GM21447 (cell line): ENCODE data around the gene RP9.

Source experiments
- ATAC-seq: cut with Tn5 transposase; IDR thresholded peaks from one replicate; pipeline ENCODE4 v1.9.1; 2021; ENCODE audit not compliant: unreplicated experiment

Gene RP9

GRCh38 chr7:33066771-33067170, 42.4 kb downstream of the RP9 start:
- ATAC-seq, result no peak

GRCh38 chr7:33065981-33066380, 43.2 kb downstream of the RP9 start:
- ATAC-seq, result no peak

- ATAC-seq, result peak; percentile 94
Observed at GRCh38 chr7:33062782-33063443, 46.3 kb downstream of the RP9 start.

- peak; percentile 33 for ATAC-seq
Observed at GRCh38 chr7:33062023-33062781, 47.0 kb downstream of the RP9 start, which contains the start of gene NT5C3A. NT5C3A (minus strand) TSS chr7:33062776; CDS start chr7:33062705, 71 bp downstream.

DNA sequence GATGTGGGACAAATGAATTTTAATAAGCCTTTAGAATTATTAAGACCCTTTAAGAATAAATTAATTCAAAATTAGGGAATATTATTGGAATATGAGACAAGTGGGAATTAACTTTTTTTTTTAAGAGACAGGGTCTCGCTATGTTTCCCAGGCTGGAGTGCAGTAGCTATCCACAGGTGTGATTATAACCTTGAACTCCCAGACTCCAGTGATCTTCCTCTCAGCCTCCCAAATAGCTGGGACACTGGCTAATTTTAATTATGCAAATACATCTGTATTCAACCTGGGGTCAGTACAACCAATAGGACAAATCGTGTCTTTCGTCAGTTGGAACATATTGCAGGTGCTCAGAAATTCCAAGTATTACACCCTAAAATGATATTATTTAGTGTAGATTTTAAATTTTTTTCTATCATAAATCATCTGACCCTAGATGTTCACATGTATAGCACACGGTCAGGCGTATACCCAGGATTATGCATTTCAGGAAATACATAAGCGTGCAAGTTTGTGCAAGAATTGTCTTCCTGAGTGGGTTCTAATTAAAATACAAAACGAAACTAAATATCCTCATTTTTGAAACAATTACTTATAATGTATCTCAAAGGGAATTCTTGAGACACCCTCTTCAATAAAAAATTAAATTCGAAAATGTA, 47.8 kb downstream of the RP9 start:
- ATAC-seq, result no peak

DNA sequence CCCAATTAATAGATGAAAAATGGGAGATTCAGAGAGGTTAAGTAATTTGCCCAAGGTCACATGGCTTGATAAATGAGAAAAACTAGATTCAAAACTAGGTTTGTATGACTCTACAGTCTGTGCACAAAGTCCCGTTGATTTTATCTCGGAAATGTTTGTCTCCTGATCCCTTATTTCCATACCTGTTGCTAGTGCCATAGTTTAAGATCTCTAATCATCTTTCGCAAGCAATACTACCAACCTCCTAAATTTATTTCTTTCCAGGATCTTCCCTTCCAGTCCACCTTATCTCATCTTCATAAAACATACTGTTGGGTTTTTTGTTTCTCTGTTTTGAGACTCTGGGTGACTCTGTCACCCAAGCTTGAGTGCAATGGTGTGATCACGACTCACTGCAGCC, 49.6 kb downstream of the RP9 start:
- no peak for ATAC-seq

- no peak for ATAC-seq
Observed at GRCh38 chr7:33055158-33055557, 54.0 kb downstream of the RP9 start.

DNA sequence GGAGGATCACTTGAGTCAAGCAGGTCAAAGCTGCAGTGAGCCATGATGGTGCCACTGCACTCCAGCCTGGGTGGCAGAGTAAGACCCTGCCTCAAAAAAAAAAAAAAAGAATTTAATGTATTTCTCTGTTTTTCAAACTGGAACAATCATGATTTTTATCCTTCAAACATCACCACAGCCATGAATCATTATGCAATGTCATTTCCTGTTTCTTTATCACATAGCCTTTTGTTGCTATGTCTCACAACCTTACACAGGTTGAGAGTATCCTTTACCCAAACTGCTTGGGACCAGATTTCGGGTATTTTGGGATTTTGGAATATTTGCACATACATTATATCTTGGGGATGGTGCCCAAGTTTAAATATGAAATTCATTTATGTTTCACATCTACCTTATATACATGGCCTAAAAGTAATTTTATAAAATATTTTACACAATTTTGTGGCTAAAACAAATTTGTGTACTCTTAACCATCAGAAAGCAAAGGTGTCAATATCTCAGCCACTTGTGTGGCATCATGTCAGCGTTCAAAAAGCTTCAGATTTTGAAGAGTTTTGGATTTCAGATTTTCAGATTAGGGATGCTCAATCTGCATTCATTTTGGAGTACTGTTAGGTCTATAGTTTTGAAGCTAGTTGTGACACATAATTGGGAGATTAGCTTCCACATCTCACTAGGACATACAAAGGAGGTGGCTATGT, 54.8 kb downstream of the RP9 start:
- ATAC-seq, result no peak

DNA sequence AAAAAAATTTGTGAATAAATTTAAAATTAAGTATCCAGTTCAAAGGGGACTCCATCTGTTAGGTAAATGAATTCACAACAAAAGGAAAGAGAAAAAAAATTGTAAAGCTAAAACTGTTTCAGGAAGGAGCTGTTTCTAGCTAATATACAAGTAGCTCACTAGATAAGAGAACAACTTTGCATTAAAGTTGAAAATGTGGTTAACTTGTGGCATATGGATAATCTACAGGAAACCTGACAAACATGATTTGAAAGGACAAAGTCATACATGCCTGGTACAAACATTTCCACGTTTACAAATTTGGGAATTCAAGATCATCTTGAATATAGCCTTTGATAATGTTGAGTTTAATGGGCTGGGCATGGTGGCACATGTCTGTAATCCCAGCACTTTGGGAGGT, 55.5 kb downstream of the RP9 start:
- no peak for ATAC-seq

- peak; percentile 34 for ATAC-seq
Observed at GRCh38 chr7:33050535-33051318, 58.5 kb downstream of the RP9 start.

GRCh38 chr7:33048704-33049103, 60.5 kb downstream of the RP9 start:
- ATAC-seq, result no peak

DNA sequence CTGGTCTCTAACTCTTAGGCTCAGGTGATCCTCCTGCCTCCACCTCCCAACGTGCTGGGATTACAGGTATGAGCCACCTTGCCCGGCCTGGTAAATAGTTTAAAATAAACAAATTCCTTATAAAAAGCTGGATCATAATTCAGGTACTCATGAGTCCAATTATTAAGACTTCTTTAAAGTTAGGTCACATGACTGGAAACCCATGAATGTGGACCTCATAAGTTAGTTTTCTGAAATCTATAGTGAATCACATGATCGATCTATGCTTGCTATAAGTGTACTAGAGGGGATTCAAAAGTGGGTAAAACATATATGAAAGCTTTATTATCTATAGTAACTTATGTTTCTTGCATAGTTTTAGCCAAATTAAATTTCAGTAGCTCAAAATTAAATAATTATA, 60.9 kb downstream of the RP9 start:
- ATAC-seq, result no peak

- peak; percentile 31 for ATAC-seq
Observed at GRCh38 chr7:33044986-33045385, 64.2 kb downstream of the RP9 start.
